C4-2B (cell line): ENCODE results near the gene SEZ6.

ENCODE experiments used
- ZFX ChIP-seq: fragments of 450-650 bp; IDR thresholded peaks from 2 replicates; pipeline ENCODE4 v1.6.1; 2017
- TF ChIP-seq, protein P1 (sequence below): fragments of 450-650 bp; conservative IDR thresholded peaks from 2 replicates; pipeline ENCODE4 v1.5.1; 2017; ENCODE audit warnings: mild to moderate bottlenecking

DNA sequence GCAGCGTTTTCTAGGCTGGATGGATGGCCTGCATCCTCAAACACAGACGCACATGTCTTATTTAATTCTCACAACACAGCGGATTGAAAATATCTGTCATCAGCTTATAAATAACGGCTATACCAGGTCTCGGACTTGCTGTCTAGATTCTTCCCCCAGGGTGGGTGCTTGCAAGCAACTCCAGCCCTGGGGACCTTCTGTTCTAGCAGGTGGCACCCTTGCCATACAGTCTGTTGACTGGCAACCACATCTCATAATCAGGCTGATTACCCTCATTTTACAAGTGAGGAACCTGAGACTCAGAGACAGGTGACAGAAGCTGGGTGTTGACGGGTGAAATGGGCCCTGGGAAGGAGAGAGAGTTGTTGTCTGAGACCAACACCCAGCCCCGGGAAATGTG lies 16.2 kb upstream of the SEZ6 start:
- TF ChIP-seq, protein P1, sequence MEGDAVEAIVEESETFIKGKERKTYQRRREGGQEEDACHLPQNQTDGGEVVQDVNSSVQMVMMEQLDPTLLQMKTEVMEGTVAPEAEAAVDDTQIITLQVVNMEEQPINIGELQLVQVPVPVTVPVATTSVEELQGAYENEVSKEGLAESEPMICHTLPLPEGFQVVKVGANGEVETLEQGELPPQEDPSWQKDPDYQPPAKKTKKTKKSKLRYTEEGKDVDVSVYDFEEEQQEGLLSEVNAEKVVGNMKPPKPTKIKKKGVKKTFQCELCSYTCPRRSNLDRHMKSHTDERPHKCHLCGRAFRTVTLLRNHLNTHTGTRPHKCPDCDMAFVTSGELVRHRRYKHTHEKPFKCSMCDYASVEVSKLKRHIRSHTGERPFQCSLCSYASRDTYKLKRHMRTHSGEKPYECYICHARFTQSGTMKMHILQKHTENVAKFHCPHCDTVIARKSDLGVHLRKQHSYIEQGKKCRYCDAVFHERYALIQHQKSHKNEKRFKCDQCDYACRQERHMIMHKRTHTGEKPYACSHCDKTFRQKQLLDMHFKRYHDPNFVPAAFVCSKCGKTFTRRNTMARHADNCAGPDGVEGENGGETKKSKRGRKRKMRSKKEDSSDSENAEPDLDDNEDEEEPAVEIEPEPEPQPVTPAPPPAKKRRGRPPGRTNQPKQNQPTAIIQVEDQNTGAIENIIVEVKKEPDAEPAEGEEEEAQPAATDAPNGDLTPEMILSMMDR, result no peak
- TF ChIP-seq ZFX, result no peak
